GM19452 (cell line): ENCODE measurements around the gene BAIAP2.
"Not testable (repeated sequence)": the region's sequence is repeated elsewhere in the genome, so short reads cannot be mapped to it uniquely, and the experiment has no call there.

Experiments
- ATAC-seq: cut with Tn5 transposase; IDR thresholded peaks from one replicate; pipeline ENCODE4 v1.9.1; 2021; ENCODE audit not compliant: unreplicated experiment

BAIAP2 gene

GRCh38 chr17:81021531-81022343 lies 13.2 kb upstream of the BAIAP2 start:
- ATAC-seq, result no peak

DNA sequence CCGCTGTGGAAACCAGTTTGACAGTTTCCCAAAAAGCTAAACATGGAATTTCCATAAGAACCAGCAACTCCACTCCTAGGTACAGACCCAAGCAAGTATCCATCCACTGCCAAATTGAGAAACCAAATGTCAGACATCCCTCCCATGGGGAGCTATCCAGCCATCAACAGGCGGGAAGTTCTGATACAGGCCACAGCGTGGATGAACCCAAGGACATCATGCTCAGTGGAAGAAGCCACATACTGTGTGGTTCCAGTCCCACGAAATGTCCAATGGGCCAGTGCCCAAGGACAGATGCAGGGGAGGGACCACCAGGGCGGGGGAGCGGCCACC lies 12.6 kb upstream of the BAIAP2 start:
- no peak for ATAC-seq

GRCh38 chr17:81025065-81025740 lies 9.7 kb upstream of the BAIAP2 start:
- ATAC-seq, result no peak

DNA sequence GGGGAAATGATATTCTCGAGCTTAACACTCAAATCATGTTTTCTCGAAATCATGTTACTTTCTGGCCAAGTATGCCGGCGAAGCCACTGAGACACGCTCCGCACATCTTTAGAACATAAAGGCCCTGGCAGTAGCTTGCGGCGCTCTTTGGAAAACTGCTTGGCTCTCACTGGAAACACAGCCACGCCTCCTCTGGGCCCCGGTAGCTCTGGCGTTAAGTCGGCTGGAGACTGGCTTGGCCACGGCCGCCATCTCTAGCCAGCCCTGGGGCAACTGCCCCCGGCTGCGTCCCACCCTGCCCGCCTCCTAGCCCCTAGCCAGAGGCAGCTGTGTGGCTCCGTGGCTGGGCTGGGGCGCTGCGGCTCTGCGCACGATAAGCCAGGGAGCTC lies 9.2 kb upstream of the BAIAP2 start:
- no peak for ATAC-seq

DNA sequence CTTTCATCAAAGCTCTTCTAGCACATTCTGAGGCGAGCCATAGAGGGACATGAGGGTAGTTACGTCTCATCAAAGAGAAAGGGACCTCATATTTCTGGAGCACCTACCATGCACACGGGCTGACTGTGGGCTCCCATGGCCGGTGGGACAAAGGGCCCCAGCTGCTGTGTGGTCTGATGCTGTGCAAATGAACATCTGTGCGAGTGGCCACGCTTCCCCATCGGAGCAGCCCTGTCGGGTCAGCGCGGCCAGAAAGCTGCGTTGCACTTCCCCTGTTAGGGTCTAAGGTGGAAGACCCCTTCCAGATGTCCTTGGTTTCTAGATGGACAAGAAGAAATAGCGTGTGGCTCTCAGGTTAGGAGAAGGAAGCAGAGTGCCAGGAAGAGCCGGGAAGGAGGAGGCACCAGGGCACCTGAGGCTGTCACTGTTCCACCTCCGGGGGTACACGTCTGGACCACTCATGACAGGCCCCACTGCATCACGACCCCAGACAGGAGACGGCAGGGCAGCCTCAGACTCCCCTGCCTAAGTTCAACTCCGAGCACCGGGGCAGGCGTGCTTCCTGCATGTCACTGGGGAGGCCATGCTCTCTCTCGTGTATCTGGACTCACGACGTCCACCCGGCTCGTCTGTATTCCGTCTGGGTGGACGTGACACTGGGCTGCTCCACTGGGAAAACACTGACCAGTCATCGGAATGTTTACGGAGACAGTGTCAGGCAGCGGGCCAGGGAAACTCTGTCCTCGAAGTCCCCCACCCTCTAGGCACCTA lies 8.5 kb upstream of the BAIAP2 start:
- ATAC-seq, result no peak

DNA sequence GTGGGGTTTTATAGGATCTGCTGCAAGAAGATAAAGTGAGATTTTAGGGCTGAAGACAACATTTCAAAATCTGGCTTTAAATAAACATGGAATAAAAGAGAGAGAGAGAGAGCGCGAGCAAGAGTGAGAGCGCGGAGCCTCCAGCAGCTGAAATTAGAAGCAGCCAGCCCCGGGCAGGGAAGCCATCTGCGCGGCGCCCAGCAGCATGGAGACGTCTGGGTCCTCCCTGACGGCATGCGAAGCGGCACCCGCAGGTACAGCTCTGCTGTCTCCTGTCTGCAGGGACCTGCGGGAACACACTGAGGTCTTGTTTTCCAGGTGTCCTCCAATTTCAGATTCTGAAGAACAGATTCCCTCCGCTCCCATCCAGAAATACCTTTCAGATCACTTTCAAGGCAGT lies 7.9 kb upstream of the BAIAP2 start:
- ATAC-seq, result no peak

DNA sequence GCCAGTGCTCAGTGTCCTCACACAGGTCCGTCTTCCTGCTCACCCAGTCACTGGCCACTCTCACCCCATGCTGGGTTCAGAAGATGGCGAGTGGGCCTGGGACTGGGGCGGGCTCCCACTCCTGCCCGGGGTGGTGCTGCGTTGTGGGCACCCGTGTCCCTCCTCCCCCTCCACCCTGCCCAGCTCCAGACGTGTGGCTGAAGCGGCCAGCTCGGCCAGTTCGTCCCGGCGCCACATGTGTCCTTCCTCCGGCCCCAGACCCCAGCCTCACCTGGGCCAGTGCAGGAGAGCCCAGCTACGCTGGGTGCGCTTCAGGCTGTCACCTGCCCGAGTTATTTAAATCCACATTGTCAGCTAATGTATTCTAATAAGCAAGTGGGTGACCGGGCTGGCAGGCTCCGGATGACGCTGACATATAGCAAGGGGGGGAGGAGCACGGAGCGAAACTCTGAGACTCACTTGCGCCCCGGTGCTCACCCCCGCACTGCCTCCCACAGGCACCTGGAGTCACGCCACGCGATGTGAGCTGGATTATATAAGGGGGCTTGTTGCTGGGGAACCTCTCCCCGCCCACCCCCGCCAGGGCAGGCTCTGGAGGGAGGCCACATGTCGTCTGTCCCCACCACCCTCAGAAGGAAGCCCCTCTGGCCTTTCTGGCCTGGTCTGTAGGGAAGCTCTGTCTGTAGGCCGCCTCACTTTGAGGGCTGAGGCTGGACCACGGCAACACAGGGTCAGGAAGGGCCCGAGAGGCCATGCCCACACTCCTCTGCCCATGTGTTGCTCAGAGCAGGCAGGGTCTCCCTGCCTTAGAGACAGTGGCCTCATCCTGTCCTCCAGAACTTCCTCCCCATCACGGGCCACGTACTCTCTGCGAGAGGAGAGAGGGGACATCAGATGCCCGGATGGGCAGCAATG lies 7.1 kb upstream of the BAIAP2 start:
- ATAC-seq, result no peak

- no peak for ATAC-seq
These were observed 6.5 kb upstream of the BAIAP2 start for GRCh38 chr17:81028506-81028858.

DNA sequence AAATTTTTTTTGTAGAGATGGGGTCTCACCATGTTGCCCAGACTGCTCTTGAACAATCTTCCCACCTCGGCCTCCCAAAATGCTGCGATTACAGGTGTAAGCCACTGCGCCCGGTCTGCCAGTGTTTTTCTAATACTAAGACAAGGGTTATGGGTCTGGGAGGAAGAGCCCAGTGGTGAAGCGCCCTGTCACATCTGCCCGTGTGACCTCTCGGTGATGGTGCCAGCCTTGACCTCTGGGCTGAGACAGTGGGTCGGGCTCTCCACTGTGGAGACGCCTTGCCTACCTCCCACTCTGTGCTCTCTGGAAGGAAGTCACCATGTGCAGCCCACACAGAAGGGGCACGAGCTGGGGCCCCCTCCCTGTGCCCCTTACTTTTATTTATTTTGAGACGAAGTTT lies 5.1 kb upstream of the BAIAP2 start:
- no peak for ATAC-seq

GRCh38 chr17:81030312-81030711 lies 4.6 kb upstream of the BAIAP2 start:
- ATAC-seq, result not testable (repeated sequence)

GRCh38 chr17:81030741-81031565 lies 4.0 kb upstream of the BAIAP2 start:
- ATAC-seq, result no peak

- ATAC-seq, result no peak
These were observed 3.1 kb upstream of the BAIAP2 start for GRCh38 chr17:81031566-81032550.

- ATAC-seq, result no peak
These were observed 2.1 kb upstream of the BAIAP2 start for GRCh38 chr17:81032641-81033480.

DNA sequence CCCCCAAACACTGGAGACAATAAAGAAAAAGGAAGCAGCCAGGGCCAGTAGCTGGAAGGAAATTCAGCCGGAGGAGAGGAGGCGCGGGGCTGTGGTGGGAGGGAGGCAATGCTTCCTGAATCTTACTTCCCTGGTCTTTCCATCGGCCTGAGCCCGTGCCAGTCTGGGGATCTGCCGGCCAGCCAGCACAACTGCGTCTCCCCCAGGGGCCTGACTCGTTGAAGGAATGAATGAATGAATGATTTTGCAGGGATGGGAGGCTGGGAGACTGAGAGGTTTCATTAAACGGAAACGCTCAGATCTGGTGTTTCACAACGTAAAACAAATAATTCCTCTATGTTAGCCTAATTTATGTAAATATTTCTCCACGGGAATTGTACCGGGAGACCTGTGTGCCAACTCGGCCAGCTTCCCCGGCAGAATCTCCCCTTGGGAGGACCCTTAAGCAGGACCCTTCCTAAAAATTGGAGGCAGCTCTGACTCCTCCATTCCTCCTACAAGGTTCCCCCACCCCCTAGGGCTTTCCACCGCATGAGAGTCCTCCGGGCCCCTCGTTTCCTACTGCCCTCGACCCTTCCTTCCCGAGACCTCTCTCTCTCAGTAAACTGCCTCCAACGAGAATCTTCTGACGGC lies 1.3 kb upstream of the BAIAP2 start:
- no peak for ATAC-seq

- ATAC-seq, result no peak
These were observed 678 bp upstream of the BAIAP2 start for GRCh38 chr17:81034168-81034777.

GRCh38 chr17:81035521-81036196 lies 708 bp downstream of the BAIAP2 start:
- ATAC-seq, result peak; percentile 9
